Measurements from ENCODE around the gene ZFAND6. TPM values are rescaled to one million over a fixed set of nuclear protein-coding genes. Genes with fewer than 3 reads are reported as not detected.

The ZFAND6 gene
- polyA plus RNA-seq, 1 donor from 2014 or later = 353 TPM

DNA sequence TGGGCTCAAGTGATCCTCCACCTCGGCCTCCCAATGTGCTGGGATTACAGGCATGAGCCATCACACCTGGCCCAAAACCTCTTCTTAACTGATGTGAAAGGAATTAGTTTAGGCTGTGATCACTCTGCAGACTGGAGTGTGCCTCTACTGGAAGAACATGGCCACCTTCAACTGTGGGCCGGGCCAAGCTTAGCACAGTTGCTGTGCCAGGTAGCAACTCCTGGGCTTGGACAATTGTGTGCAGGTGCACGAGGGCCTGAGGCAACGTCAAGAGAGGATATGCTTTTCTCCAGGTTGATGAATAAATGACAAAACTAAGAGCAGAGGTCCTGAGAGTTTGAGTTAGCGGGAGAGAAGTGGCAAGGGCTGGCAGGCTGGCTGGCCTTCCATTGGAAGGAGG lies 99.8 kb downstream of the ZFAND6 start:
- no peak overlapping the region for H3K27ac ChIP-seq (ENCODE audit: low read length)
- no peaks in the 10 kb centered on the region for H3K36me3 ChIP-seq (ENCODE audit: insufficient read depth, low read length)
- no peaks in the 10 kb centered on the region for H3K27me3 ChIP-seq (ENCODE audit: insufficient read depth, low read depth, low read length)
- H3K9me2 ChIP-seq (ENCODE audit: insufficient read depth, low read length) = no peaks in the 10 kb centered on the region
- H4K20me1 ChIP-seq (ENCODE audit: insufficient read depth) = no peaks in the 10 kb centered on the region
- H3K4me3 ChIP-seq (ENCODE audit: low read length) = no peak overlapping the region
- H3K9me3 ChIP-seq (ENCODE audit: low read length) = no peaks in the 10 kb centered on the region
- H2AFZ ChIP-seq (ENCODE audit: low read depth, low read length) = no peak overlapping the region
- H3K9ac ChIP-seq (ENCODE audit: low read length) = no peak overlapping the region
- no peak for TF ChIP-seq EZH2 (IDR thresholded peaks at IDR 0.05; ENCODE audit: borderline replicate concordance, insufficient read depth, low read length, poor library complexity, severe bottlenecking)
- TF ChIP-seq EP300 (conservative IDR thresholded peaks at IDR 0.05; ENCODE audit: poor library complexity, severe bottlenecking) = no peak
- no peak for TF ChIP-seq TAF1 (IDR thresholded peaks at IDR 0.05; ENCODE audit: low read depth)
- TF ChIP-seq POLR2AphosphoS5 (IDR thresholded peaks at IDR 0.05) = no peak
- TF ChIP-seq, protein P1, sequence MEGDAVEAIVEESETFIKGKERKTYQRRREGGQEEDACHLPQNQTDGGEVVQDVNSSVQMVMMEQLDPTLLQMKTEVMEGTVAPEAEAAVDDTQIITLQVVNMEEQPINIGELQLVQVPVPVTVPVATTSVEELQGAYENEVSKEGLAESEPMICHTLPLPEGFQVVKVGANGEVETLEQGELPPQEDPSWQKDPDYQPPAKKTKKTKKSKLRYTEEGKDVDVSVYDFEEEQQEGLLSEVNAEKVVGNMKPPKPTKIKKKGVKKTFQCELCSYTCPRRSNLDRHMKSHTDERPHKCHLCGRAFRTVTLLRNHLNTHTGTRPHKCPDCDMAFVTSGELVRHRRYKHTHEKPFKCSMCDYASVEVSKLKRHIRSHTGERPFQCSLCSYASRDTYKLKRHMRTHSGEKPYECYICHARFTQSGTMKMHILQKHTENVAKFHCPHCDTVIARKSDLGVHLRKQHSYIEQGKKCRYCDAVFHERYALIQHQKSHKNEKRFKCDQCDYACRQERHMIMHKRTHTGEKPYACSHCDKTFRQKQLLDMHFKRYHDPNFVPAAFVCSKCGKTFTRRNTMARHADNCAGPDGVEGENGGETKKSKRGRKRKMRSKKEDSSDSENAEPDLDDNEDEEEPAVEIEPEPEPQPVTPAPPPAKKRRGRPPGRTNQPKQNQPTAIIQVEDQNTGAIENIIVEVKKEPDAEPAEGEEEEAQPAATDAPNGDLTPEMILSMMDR (IDR thresholded peaks at IDR 0.05; ENCODE audit: poor library complexity, severe bottlenecking) = no peak
- no peak for TF ChIP-seq SMC3 (conservative IDR thresholded peaks at IDR 0.05; ENCODE audit: poor library complexity)
- no peak for TF ChIP-seq RAD21 (conservative IDR thresholded peaks at IDR 0.05)
- TF ChIP-seq, protein P2, sequence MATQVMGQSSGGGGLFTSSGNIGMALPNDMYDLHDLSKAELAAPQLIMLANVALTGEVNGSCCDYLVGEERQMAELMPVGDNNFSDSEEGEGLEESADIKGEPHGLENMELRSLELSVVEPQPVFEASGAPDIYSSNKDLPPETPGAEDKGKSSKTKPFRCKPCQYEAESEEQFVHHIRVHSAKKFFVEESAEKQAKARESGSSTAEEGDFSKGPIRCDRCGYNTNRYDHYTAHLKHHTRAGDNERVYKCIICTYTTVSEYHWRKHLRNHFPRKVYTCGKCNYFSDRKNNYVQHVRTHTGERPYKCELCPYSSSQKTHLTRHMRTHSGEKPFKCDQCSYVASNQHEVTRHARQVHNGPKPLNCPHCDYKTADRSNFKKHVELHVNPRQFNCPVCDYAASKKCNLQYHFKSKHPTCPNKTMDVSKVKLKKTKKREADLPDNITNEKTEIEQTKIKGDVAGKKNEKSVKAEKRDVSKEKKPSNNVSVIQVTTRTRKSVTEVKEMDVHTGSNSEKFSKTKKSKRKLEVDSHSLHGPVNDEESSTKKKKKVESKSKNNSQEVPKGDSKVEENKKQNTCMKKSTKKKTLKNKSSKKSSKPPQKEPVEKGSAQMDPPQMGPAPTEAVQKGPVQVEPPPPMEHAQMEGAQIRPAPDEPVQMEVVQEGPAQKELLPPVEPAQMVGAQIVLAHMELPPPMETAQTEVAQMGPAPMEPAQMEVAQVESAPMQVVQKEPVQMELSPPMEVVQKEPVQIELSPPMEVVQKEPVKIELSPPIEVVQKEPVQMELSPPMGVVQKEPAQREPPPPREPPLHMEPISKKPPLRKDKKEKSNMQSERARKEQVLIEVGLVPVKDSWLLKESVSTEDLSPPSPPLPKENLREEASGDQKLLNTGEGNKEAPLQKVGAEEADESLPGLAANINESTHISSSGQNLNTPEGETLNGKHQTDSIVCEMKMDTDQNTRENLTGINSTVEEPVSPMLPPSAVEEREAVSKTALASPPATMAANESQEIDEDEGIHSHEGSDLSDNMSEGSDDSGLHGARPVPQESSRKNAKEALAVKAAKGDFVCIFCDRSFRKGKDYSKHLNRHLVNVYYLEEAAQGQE (IDR thresholded peaks at IDR 0.05; ENCODE audit: borderline replicate concordance) = no peak
- no peak for TF ChIP-seq MXI1 (conservative IDR thresholded peaks at IDR 0.05; ENCODE audit: poor library complexity, severe bottlenecking)
- H3K79me2 ChIP-seq (replicated peaks; ENCODE audit: insufficient read depth, low read length) = no peaks in the 10 kb centered on the region
- H3F3A ChIP-seq (ENCODE audit: insufficient read depth, low read length, poor library complexity, severe bottlenecking) = no peaks in the 10 kb centered on the region
- H3K4me2 ChIP-seq (ENCODE audit: low read length) = no peak overlapping the region

DNA sequence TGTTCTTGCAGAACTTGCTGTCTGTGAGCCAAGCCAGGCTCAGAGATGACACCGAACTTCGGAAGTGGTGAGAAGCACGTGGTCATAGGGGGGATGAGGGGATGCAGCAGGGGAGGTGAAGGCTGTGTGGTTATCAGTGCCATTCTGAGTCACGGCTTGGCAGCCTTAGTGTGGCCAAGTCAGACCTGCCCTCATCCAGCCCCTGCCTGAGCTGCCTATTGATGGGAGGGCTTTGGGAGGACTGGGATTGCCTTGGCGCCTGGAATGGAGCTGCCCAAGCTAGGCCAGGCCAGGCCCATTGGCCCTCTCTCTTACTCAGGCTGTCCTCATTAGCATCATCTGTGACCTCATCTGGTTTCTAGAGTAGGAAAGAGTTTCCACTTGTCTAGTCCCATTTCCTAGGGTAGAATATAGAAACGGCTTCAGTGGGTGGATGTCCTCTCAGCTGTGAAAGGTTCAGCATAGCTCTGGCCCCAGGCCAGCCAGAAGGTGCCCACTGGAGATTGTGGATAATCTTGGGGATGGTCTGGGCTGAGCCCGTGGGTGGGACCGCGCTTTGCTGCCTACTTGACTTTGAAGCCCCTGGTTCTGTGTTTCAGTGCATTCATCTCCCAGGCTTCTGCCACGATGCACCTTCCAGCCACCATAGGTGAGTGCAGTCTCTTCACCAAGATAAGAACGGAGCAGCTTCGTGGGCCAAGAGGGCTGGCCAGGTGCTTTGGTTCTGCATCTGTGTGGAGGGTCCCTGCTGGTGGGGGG lies 100.5 kb downstream of the ZFAND6 start:
- no peaks in the 10 kb centered on the region for H3K9me3 ChIP-seq (ENCODE audit: low read length)
- H3K27me3 ChIP-seq (ENCODE audit: insufficient read depth, low read depth, low read length) = no peaks in the 10 kb centered on the region
- H4K20me1 ChIP-seq (ENCODE audit: insufficient read depth) = no peaks in the 10 kb centered on the region
- no peak overlapping the region for H3K4me2 ChIP-seq (ENCODE audit: low read length)
- H3K9me2 ChIP-seq (ENCODE audit: insufficient read depth, low read length) = no peaks in the 10 kb centered on the region
- H3K4me3 ChIP-seq (ENCODE audit: low read length) = no peak overlapping the region
- H3F3A ChIP-seq (ENCODE audit: insufficient read depth, low read length, poor library complexity, severe bottlenecking) = no peaks in the 10 kb centered on the region
- H3K27ac ChIP-seq (ENCODE audit: low read length) = no peak overlapping the region
- TF ChIP-seq, protein P2 (IDR thresholded peaks at IDR 0.05; ENCODE audit: borderline replicate concordance) = no peak
- TF ChIP-seq POLR2AphosphoS5 (IDR thresholded peaks at IDR 0.05) = no peak
- no peak for TF ChIP-seq MXI1 (conservative IDR thresholded peaks at IDR 0.05; ENCODE audit: poor library complexity, severe bottlenecking)
- TF ChIP-seq EP300 (conservative IDR thresholded peaks at IDR 0.05; ENCODE audit: poor library complexity, severe bottlenecking) = no peak
- TF ChIP-seq, protein P1 (IDR thresholded peaks at IDR 0.05; ENCODE audit: poor library complexity, severe bottlenecking) = no peak
- TF ChIP-seq EZH2 (IDR thresholded peaks at IDR 0.05; ENCODE audit: borderline replicate concordance, insufficient read depth, low read length, poor library complexity, severe bottlenecking) = no peak
- no peak for TF ChIP-seq RAD21 (conservative IDR thresholded peaks at IDR 0.05)
- no peak for TF ChIP-seq SMC3 (conservative IDR thresholded peaks at IDR 0.05; ENCODE audit: poor library complexity)
- no peak for TF ChIP-seq TAF1 (IDR thresholded peaks at IDR 0.05; ENCODE audit: low read depth)
- H3K36me3 ChIP-seq (ENCODE audit: insufficient read depth, low read length) = no peaks in the 10 kb centered on the region
- H3K9ac ChIP-seq (ENCODE audit: low read length) = no peak overlapping the region
- no peak overlapping the region for H2AFZ ChIP-seq (ENCODE audit: low read depth, low read length)
- no peaks in the 10 kb centered on the region for H3K79me2 ChIP-seq (replicated peaks; ENCODE audit: insufficient read depth, low read length)
